GM23338 (cell line): ENCODE data around the gene XAGE3. TPM values are rescaled to one million over a fixed set of nuclear protein-coding genes. Genes with fewer than 3 reads are reported as not detected.
A peak's percentile ranks its signal among the peaks of the same experiment; 100 is the strongest.
"Not testable (repeated sequence)": the region's sequence is repeated elsewhere in the genome, so short reads cannot be mapped to it uniquely, and the experiment has no call there.

Experiments used
- ATAC-seq: fragments of 200-7000 bp; cut with Tn5 transposase; 3 replicates; pipeline ENCODE4 v1.9.1; 2020
- DNase-seq: peaks from one replicate; pipeline ENCODE4 v3.0.0-alpha.2; 2015; ENCODE audit warnings: low spot score
- H2AFZ ChIP-seq: fragments of 200-600 bp; sonication (generic); 2 replicates; pipeline ENCODE4 v1.8.0; 2016; ENCODE audit warnings: antibody characterized with exemption, mild to moderate bottlenecking, moderate library complexity
- H3F3A ChIP-seq: fragments of 200-600 bp; sonication (generic); replicated peaks from 2 replicates; pipeline ENCODE4 v1.8.0; 2017; ENCODE audit warnings: antibody characterized with exemption, mixed run types, low read depth
- H3K27ac ChIP-seq: fragments of 200-600 bp; sonication (generic); 2 replicates; pipeline ENCODE4 v1.6.1; 2016; ENCODE audit warnings: low read depth
- H3K27me3 ChIP-seq: fragments of 200-600 bp; sonication (generic); 2 replicates; pipeline ENCODE4 v1.8.0; 2016; ENCODE audit warnings: mild to moderate bottlenecking, mixed run types, moderate library complexity; ENCODE audit not compliant: insufficient read depth
- H3K36me3 ChIP-seq: fragments of 200-600 bp; sonication (generic); 2 replicates; pipeline ENCODE4 v1.8.0; 2016; ENCODE audit warnings: mild to moderate bottlenecking; ENCODE audit not compliant: insufficient read depth
- H3K4me1 ChIP-seq: fragments of 200-600 bp; sonication (generic); 2 replicates; pipeline ENCODE4 v1.8.0; 2016; ENCODE audit warnings: mild to moderate bottlenecking, moderate library complexity; ENCODE audit not compliant: insufficient read depth
- H3K4me2 ChIP-seq: fragments of 200-600 bp; sonication (generic); 2 replicates; pipeline ENCODE4 v1.7.1; 2017; ENCODE audit warnings: mixed run types
- H3K4me3 ChIP-seq: fragments of 200-600 bp; sonication (generic); 2 replicates; pipeline ENCODE4 v1.6.1; 2016; ENCODE audit warnings: mixed run types
- H3K79me2 ChIP-seq: fragments of 200-600 bp; sonication (generic); replicated peaks from 2 replicates; pipeline ENCODE4 v1.8.0; 2017; ENCODE audit warnings: mild to moderate bottlenecking; ENCODE audit not compliant: insufficient read depth
- H3K9me2 ChIP-seq: fragments of 200-600 bp; sonication (generic); 2 replicates; pipeline ENCODE4 v1.8.0; 2017; ENCODE audit not compliant: insufficient read depth
- H4K20me1 ChIP-seq: fragments of 200-600 bp; sonication (generic); replicated peaks from 2 replicates; pipeline ENCODE4 v1.8.0; 2017; ENCODE audit warnings: mild to moderate bottlenecking; ENCODE audit not compliant: insufficient read depth
- H3K27ac Mint-ChIP-seq: 2 replicates; pipeline ENCODE4 v1.8.0; 2020; ENCODE audit warnings: inconsistent platforms, mild to moderate bottlenecking, moderate library complexity, mixed read lengths
- H3K27me3 Mint-ChIP-seq: 3 replicates; pipeline ENCODE4 v1.8.0; 2022; ENCODE audit warnings: low read depth, mild to moderate bottlenecking, moderate library complexity, mixed read lengths, inconsistent platforms; ENCODE audit not compliant: insufficient read depth, poor library complexity
- H3K36me3 Mint-ChIP-seq: 3 replicates; pipeline ENCODE4 v1.8.0; 2021; ENCODE audit warnings: low read depth, mild to moderate bottlenecking, inconsistent platforms, moderate library complexity, mixed read lengths
- H3K4me1 Mint-ChIP-seq: 3 replicates; pipeline ENCODE4 v1.8.0; 2020; ENCODE audit warnings: mild to moderate bottlenecking, inconsistent platforms, mixed read lengths
- H3K4me3 Mint-ChIP-seq: 3 replicates; pipeline ENCODE4 v1.8.0; 2021; ENCODE audit warnings: moderate library complexity, mild to moderate bottlenecking, inconsistent platforms, mixed read lengths
- H3K9me3 Mint-ChIP-seq: 3 replicates; pipeline ENCODE4 v1.8.0; 2020; ENCODE audit warnings: moderate library complexity, mild to moderate bottlenecking, inconsistent platforms, mixed read lengths
- CREB1 ChIP-seq: fragments of 250-450 bp; sonication (Bioruptor Pico); IDR thresholded peaks from 2 replicates; pipeline ENCODE4 v1.5.0; 2020; ENCODE audit warnings: low read depth, mild to moderate bottlenecking, moderate library complexity
- ETS1 ChIP-seq: IDR thresholded peaks from 2 replicates; pipeline ENCODE4 v1.6.1; 2016; ENCODE audit warnings: antibody characterized with exemption
- EZH2phosphoT487 ChIP-seq: fragments of 200-600 bp; sonication (generic); IDR thresholded peaks from one replicate; pipeline ENCODE4 v1.8.1; 2018; ENCODE audit warnings: antibody characterized with exemption; ENCODE audit not compliant: unreplicated experiment
- REST ChIP-seq: IDR thresholded peaks from one replicate; pipeline ENCODE4 v1.6.1; 2018; ENCODE audit warnings: antibody characterized with exemption; ENCODE audit not compliant: unreplicated experiment
- ZNF114 ChIP-seq: fragments of 250-450 bp; sonication (Bioruptor Pico); IDR thresholded peaks from 2 replicates; pipeline ENCODE4 v1.5.0; 2020; ENCODE audit warnings: mild to moderate bottlenecking, moderate library complexity
- ZNF331 ChIP-seq: fragments of 250-450 bp; sonication (Bioruptor Pico); IDR thresholded peaks from 2 replicates; pipeline ENCODE4 v1.5.0; 2020; ENCODE audit warnings: low read depth, mild to moderate bottlenecking, moderate library complexity
- ZNF462 ChIP-seq: fragments of 250-450 bp; sonication (Bioruptor Pico); IDR thresholded peaks from 2 replicates; pipeline ENCODE4 v1.5.0; 2020; ENCODE audit warnings: mild to moderate bottlenecking, moderate library complexity
- polyA plus RNA-seq: library from polyadenylated mRNA; unstranded; fragments of >200 nt; fragmentation: Nextera tagmentation; extraction: Ambion mirVana; gene quantifications from 2 replicates; pipeline ENCODE4 v1.2.1, GENCODE V29; 2016
- total RNA-seq: library from RNA; depleted of rRNA; stranded (reverse); fragments of >200 nt; shearing (Covaris generic); gene quantifications from 2 replicates; pipeline ENCODE4 v1.2.3, GENCODE V29; 2014
- TF ChIP-seq, protein P1 (sequence below), 2 experiments: fragments of 200-600 bp in 1 of 2; sonication (generic) in 1 of 2; conservative IDR thresholded peaks; 2 replicates each; pipeline versions ENCODE4 v1.5.1 to v1.6.1; 2016 to 2017; ENCODE audit warnings: antibody characterized with exemption in 2 of 2, low read depth in 2 of 2, mild to moderate bottlenecking in 2 of 2, moderate library complexity in 1 of 2

XAGE3 gene
- total and polyA plus RNA-seq, 2 experiments from 2014 or later, result not detected

DNA sequence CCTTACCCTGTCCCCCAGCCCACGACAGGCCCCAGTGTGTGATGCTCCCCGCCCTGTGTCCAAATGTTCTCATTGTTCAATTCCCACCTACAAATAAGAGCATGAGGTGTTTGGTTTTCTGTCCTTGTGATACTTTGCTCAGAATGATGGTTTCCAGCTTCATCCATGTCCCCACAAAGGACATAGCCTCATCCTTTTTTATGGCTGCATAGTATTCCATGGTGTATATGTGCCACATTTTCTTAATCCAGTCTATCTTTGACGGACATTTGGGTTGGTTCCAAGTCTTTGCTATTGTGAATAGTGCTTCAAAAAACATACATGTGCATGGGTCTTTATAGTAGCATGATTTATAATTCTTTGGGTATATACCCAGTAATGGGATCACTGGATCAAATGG, 24.3 kb downstream of the XAGE3 start:
- H3K27me3 Mint-ChIP-seq, ATAC-seq: not testable (repeated sequence)

GRCh38 chrX:52839137-52839536, 28.7 kb downstream of the XAGE3 start:
- Histone ChIP-seq H3K36me3 (no peaks in the 10 kb centered on the region), H3K4me2 (no peak overlapping the region), H3K4me1 (no peaks in the 10 kb centered on the region), H3K4me3 (no peak overlapping the region), H3F3A (no peaks in the 10 kb centered on the region), H4K20me1 (no peaks in the 10 kb centered on the region), H3K79me2 (no peaks in the 10 kb centered on the region), H3K9me2 (no peaks in the 10 kb centered on the region), H3K27me3 (no peaks in the 10 kb centered on the region), H3K27ac (no peak overlapping the region), H2AFZ (no peak overlapping the region)
- no peak overlapping the region for H3K4me3 Mint-ChIP-seq
- no peaks in the 10 kb centered on the region for H3K9me3 Mint-ChIP-seq
- H3K27ac Mint-ChIP-seq, result no peak overlapping the region
- ATAC-seq, result no peak
- peak; percentile 1 for DNase-seq
- no peaks in the 10 kb centered on the region for H3K4me1 Mint-ChIP-seq
- H3K27me3 Mint-ChIP-seq, result peaks cover 3% of the 10 kb centered on the region
- no peaks in the 10 kb centered on the region for H3K36me3 Mint-ChIP-seq
- TF ChIP-seq EZH2phosphoT487 (no peak), ZNF114 (CRISPR knock-in tag) (no peak), CREB1 (CRISPR knock-in tag) (no peak), ZNF462 (CRISPR knock-in tag) (no peak), ZNF331 (CRISPR knock-in tag) (no peak), ETS1 (no peak), REST (no peak)
- TF ChIP-seq, protein P1, sequence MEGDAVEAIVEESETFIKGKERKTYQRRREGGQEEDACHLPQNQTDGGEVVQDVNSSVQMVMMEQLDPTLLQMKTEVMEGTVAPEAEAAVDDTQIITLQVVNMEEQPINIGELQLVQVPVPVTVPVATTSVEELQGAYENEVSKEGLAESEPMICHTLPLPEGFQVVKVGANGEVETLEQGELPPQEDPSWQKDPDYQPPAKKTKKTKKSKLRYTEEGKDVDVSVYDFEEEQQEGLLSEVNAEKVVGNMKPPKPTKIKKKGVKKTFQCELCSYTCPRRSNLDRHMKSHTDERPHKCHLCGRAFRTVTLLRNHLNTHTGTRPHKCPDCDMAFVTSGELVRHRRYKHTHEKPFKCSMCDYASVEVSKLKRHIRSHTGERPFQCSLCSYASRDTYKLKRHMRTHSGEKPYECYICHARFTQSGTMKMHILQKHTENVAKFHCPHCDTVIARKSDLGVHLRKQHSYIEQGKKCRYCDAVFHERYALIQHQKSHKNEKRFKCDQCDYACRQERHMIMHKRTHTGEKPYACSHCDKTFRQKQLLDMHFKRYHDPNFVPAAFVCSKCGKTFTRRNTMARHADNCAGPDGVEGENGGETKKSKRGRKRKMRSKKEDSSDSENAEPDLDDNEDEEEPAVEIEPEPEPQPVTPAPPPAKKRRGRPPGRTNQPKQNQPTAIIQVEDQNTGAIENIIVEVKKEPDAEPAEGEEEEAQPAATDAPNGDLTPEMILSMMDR (conservative IDR thresholded peaks at IDR 0.05; ENCODE audit: low read depth in 2 of 2), result no peak

More for the DNA sequence above, 24.3 kb downstream of the XAGE3 start:
- not testable (repeated sequence) for H3K27me3 ChIP-seq, H3K9me3 Mint-ChIP-seq, H3K79me2 ChIP-seq, H3K9me2 ChIP-seq, H3K36me3 Mint-ChIP-seq, H3K4me3 ChIP-seq, DNase-seq, H3K27ac Mint-ChIP-seq, H3K27ac ChIP-seq, H3F3A ChIP-seq, H3K36me3 ChIP-seq, H2AFZ ChIP-seq, H3K4me1 Mint-ChIP-seq, H3K4me3 Mint-ChIP-seq, H4K20me1 ChIP-seq, H3K4me2 ChIP-seq, H3K4me1 ChIP-seq
